GM18951 (cell line): ENCODE results near the gene MRPS22.
"Not testable (repeated sequence)": the region's sequence is repeated elsewhere in the genome, so short reads cannot be mapped to it uniquely, and the experiment has no call there.

ENCODE experiments used
- POLR2A ChIP-seq: IDR thresholded peaks from 4 replicates; pipeline ENCODE4 v1.6.1; 2011; ENCODE audit warnings: mild to moderate bottlenecking; ENCODE audit not compliant: insufficient read length, insufficient read depth; ENCODE audit errors: extremely low read depth
- in situ Hi-C: fragments of 300-500 bp; cut with MboI; formaldehyde crosslinking; loops from one replicate; pipeline ENCODE4 v1.12.0; 2022; ENCODE audit warnings: low sequenced_read_pairs, mixed read lengths, inconsistent platforms; ENCODE audit not compliant: unreplicated experiment

Gene MRPS22

DNA sequence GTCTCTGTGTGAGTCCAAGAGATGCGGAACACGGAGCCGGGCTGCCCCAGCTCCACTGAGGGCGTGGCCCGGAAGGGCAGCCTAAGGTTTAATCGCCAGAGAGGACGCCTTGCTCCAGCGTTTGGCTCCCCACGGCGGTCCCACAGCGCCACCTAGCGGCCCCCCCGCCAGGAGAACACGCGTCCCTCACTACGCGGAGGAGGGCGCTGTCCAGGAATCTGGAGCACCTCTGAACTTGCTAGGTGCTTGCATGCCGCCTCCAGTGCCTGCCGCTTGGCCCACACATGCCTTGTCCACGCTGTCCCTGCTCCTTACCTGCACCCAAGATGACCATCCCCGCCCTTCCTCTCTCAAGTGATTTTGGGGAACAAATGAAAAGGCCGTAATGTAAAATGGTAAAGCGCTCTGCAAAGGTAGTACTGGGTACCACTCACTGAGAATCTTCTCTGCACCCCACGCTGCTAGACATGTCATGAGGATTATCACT, 14.4 kb upstream of the MRPS22 start:
- in situ Hi-C loops, result no loop called here
- TF ChIP-seq POLR2A, result no peak

DNA sequence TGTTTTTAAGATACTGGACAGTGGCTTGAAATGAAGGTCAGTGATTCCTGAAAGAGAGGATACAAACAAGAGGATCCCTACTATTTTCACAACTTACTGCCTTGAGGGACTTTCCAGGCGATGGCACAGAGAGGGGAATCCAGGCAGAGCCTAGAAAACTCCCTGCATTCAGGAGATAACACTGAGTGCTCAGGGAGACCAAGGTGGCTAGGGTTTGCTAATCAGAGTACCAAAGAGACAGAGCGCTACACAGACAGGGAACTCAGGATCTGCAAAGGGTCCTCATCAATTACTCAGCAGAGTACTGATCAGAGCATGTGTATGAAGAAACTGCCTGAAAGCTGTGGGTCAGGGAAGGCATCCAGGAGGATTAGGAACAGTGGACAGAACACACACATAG, 11.7 kb upstream of the MRPS22 start:
- in situ Hi-C loops, result no loop called here
- TF ChIP-seq POLR2A, result no peak

DNA sequence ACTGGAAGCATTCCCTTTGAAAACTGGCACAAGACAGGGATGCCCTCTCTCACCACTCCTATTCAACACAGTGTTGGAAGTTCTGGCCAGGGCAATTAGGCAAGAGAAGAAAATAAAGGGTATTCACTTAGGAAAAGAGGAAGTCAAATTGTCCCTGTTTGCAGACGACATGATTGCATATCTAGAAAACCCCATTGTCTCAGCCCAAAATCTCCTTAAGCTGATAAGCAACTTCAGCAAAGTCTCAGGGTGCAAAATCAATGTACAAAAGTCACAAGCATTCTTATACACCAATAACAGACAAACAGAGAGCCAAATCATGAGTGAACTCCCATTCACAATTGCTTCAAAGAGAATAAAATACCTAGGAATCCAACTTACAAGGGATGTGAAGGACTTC, 9.1 kb upstream of the MRPS22 start:
- in situ Hi-C loops, result not testable (repeated sequence)

DNA sequence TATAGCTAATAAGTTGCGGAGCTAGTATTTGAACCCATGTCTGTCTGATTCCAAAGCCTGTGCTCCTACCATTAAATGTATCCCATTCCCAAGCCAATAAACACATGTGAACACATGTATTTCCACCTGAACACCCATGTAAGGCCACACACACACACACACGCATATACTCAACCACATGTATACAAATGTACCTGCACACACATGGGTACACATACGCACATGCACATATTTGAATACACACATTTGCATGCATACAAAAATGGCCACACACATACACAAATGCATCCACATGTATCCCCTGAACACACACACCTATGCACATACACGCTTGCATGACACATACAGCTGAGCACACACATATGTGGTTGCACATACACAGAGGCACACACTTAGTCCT, 5.4 kb upstream of the MRPS22 start:
- in situ Hi-C loops, result no loop called here
- no peak for TF ChIP-seq POLR2A

DNA sequence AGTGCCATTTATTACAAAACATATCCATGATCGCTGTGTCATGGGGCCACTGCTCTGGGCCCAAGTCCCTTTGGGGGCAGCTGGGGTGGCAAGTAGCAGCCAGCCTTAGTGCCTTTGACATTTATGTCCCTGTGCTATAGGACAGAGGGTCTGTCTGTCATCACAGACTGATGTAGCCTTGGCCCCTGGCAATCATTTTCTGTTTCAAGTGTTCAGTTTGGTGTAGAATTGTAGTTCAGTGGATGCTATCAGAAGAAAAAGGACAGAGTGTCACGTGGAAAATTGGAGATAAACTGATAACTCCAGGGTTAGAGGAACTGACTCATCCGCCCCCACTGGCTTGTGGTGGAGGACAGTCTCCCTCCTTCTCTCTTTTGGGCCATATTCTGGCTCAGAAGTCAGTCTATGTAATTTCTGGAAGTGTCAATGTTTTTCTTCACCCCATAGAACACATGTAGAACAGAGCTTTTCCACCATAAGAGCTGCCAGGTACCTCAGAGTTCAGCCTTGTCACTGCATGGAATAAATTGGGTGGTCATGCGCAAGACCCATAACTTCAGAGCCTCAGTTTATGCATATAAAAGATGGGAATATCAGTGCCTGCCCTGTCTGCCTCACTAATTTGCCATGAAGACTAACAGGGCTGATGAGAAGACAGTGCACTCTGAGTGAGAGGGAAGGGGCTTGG, 4.5 kb upstream of the MRPS22 start:
- no peak for TF ChIP-seq POLR2A
- in situ Hi-C loops, result no loop called here

DNA sequence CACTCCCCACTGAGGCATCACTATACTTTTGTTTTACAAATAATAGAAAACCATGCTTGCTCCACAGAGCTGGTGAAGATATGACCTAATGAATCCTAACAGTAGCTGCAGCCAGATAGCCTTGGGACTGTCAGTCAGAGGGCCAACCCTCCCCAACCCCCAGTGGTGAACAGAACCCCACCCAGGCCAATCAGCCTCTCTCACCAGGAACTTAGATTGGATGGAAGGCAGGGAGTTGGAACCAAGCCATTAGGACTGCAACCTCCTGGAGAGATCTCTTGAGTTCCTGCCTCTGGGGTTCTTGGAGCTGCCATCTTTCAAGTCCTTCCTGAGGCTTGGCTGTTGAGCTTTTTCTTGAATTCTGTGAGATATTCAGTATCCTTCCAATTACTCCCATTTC, 3.0 kb upstream of the MRPS22 start:
- in situ Hi-C loops, result no loop called here
- no peak for TF ChIP-seq POLR2A

DNA sequence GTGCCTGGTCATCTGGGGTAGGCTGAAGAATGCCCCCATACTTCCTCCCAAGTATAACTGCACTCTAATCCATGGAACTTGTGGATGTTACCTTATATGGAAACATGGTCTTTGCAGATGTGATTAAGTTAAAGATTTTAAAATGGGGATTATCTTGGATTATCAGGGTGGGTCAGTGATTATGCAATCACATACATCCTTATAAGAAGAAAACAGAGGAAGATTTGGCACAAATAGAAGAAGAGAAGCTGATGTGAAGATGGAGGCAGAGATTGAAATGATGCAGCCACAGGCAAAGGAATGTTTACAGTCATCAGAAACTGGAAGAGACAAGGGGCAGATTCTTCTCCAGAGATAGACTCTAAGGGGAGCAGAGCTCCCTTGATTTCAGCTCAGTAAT, 1.8 kb upstream of the MRPS22 start:
- no peak for TF ChIP-seq POLR2A

DNA sequence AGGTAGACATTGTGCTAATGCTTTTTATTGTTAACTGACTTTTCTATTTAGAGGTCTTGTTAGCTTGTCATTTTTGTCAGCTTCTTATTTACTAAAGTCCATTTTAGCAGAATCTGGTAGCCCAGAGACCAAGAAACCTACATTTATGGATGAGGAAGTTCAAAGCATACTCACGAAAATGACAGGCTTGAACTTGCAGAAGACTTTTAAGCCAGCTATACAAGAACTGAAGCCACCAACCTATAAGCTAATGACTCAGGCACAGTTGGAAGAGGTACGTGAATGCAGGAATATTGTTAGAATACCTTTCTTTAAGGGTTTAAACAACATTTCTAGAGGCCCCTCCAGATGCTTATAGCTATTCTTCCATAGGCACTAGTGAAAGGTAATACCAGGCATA, 3.0 kb downstream of the MRPS22 start:
- in situ Hi-C loops, result no loop called here
- TF ChIP-seq POLR2A, result no peak

More for the DNA sequence above, 1.8 kb upstream of the MRPS22 start:
- in situ Hi-C loops, result no loop called here

DNA sequence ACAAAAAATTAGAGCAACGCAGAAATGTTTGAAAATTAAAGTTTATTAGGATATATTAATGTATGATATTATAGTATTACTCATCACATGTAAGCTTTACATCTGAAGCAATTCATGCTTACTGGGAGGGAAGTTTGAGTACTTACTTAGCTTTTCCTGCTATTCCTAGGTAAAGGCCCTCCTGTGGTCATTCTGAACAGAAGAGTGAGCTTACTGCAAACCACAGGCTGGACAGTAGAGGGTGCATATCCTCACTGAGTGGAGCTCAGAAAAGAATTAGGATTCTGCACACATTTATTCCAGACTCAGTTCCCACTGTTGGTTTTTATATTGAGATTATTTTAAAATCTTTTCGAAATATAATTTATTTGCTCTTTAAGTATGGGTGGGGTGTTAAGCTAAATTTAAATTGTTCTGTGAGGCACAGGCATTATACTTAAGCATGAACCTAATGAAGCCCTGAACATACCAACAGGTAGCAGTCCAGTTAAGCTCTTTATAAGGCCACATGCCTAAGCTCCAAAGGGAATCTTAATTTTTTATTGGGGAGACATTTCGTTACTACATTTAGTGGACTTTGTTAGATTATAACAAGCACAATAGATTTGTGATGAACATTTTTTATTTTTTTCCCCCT, 10.2 kb downstream of the MRPS22 start:
- in situ Hi-C loops, result no loop called here
- TF ChIP-seq POLR2A, result no peak

DNA sequence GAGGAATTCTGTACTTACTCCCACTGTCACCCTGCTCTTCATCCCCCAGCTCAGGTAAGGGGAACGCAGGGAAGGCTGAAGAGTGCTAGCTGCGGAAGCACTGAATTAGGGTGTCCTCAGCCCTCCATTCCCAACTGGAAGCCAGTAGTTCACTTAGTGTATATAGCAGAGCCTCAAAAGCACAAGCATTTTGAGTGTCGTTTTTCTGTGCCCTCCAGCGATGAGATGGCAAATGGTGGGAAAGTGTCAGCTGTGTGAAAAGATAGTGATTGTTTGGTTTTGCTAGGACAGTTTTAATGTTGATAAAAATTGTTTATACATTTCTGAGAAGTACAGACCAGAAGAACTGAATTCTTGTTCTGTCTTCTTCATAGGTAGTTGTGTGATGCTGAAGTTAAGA, 10.8 kb downstream of the MRPS22 start:
- in situ Hi-C loops, result no loop called here
- no peak for TF ChIP-seq POLR2A

DNA sequence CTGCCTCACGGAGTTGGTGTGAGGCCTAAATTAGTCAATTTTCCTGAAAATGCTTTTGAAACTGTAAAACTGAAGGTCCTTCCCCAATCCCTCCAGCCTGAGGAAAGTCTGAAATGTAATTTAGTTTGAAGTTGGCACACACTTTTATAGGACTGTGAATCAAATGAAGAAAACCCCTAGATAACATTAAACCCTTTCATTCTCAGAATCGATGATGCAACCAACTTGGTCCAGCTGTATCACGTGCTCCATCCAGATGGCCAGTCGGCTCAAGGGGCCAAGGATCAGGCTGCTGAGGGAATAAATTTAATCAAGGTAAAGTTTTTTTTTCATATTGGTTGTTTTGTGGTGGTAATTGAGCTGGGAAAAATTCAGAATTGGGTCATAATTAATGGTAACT, 11.7 kb downstream of the MRPS22 start:
- in situ Hi-C loops, result no loop called here
- TF ChIP-seq POLR2A, result no peak

DNA sequence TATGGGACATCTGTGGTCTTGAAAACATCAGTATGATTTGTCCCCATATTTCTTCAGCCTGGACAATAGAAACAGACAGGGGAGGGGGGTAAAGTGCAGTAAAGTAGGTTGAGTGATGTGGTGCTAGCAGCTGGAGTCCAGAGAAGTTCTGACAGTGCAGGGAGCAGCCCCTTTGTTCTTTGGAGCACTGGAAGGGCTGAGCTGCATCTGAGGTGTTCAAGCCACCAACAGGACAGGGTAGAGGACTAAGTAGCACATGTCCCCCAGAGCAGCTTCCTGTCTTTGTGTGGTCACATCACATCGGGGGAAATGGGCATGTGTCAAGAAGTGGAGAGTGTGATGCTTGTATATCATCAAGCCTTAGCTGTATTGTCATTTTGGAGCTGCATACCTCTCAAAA, 12.1 kb downstream of the MRPS22 start:
- no peak for TF ChIP-seq POLR2A
- in situ Hi-C loops, result no loop called here

DNA sequence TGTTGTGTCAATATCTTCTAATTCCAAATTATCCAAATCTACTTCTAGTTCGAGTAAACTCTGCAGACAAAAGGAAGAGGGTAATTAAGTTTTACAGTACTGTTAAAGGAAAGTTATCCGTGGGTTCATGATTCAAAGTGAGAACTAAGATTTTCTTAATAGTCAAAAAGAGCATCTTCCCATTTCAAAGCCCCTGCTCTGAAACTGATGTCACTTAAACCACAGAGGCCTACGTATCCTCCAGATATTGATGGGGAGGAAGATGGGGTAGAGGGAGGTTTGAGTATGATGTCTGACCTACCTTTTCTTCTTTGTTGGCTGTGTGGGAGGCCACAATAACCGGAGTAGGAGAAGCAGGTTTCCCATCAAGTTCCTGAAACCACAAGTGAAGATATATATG, 14.1 kb downstream of the MRPS22 start:
- no peak for TF ChIP-seq POLR2A
- in situ Hi-C loops, result no loop called here

DNA sequence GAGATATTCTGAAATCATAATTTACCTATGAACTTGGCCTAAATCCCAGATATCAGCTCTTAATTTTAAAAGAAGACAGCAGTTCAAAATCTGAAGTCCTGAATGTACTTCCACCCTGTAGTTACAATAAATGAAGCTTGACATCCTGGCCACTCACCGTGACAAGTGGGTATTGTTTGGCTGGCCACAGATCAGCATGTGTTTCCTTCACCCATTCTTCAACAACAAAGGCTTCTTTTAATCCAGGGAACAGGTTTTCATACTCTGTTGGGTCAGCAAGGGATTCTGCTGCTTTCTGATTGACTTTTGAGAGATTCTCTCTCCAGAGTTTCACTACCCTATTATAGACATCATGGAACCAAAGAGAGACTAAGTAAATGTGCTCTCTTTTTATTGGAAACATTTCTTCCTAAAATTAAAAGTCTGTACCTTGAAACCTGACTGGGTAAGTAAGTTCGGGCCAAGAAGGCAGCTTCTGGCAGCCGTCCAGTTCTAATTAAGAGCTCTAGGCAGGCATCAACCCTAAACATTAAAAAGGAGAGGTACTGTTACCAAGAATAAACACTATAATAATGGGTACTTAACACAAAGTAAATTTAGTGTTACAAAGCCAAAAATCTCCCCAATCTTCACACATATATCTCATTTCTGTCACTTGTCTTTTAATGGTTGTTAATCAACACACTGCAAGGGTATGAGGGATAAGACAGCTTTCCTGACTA, 15.2 kb downstream of the MRPS22 start:
- in situ Hi-C loops, result no loop called here
- TF ChIP-seq POLR2A, result no peak
